HG03520 (cell line): ENCODE measurements around the gene RSL1D1.

ENCODE experiments used
- ATAC-seq: cut with Tn5 transposase; IDR thresholded peaks from one replicate; pipeline ENCODE4 v1.9.1; 2021; ENCODE audit warnings: mild to moderate bottlenecking, moderate library complexity; ENCODE audit not compliant: unreplicated experiment

The RSL1D1 gene

GRCh38 chr16:11851294-11852091, at the start of gene RSL1D1:
Gene RSL1D1 (minus strand): TSS chr16:11851542. CDS start chr16:11851512, 30 bp downstream.
- ATAC-seq: peak; percentile 77

- ATAC-seq: no peak
Measured at GRCh38 chr16:11901091-11901490, 49.7 kb upstream of the RSL1D1 start.

GRCh38 chr16:11896486-11897176, 45.3 kb upstream of the RSL1D1 start:
- no peak for ATAC-seq

GRCh38 chr16:11893571-11893970, 42.2 kb upstream of the RSL1D1 start:
- ATAC-seq: no peak

GRCh38 chr16:11892761-11893160, 41.4 kb upstream of the RSL1D1 start:
- no peak for ATAC-seq

- ATAC-seq: no peak
Measured at GRCh38 chr16:11890231-11890965, 39.1 kb upstream of the RSL1D1 start.

- ATAC-seq: no peak
Measured at GRCh38 chr16:11886881-11887280, 35.5 kb upstream of the RSL1D1 start.

GRCh38 chr16:11884035-11884434, 32.7 kb upstream of the RSL1D1 start:
- no peak for ATAC-seq

- ATAC-seq: no peak
Measured at GRCh38 chr16:11880007-11880406, 28.7 kb upstream of the RSL1D1 start.

GRCh38 chr16:11877374-11877773, 26.0 kb upstream of the RSL1D1 start:
- no peak for ATAC-seq

GRCh38 chr16:11876306-11876705, 25.0 kb upstream of the RSL1D1 start:
- ATAC-seq: no peak

GRCh38 chr16:11875721-11876120, 24.4 kb upstream of the RSL1D1 start:
- no peak for ATAC-seq

- ATAC-seq: no peak
Measured at GRCh38 chr16:11871193-11871592, 19.9 kb upstream of the RSL1D1 start.

GRCh38 chr16:11870399-11870798, 19.1 kb upstream of the RSL1D1 start:
- no peak for ATAC-seq

- no peak for ATAC-seq
Measured at GRCh38 chr16:11869353-11870228, 18.2 kb upstream of the RSL1D1 start.

- no peak for ATAC-seq
Measured at GRCh38 chr16:11868412-11868980, 17.2 kb upstream of the RSL1D1 start.

GRCh38 chr16:11862489-11862888, 11.1 kb upstream of the RSL1D1 start:
- no peak for ATAC-seq

GRCh38 chr16:11857161-11857560, 5.8 kb upstream of the RSL1D1 start:
- ATAC-seq: no peak

- no peak for ATAC-seq
Measured at GRCh38 chr16:11852092-11852809, 909 bp upstream of the RSL1D1 start.

GRCh38 chr16:11848842-11849241, 2.5 kb downstream of the RSL1D1 start:
- ATAC-seq: no peak
